ENCODE results near the gene POR.

POR gene

GRCh38 chr7:75924256-75924655 is 9.3 kb downstream of the POR start:
- Histone ChIP-seq H3K4me3 (ENCODE audit: low read depth, low read length, poor library complexity, severe bottlenecking) (no peak overlapping the region), H3K27me3 (ENCODE audit: insufficient read depth, low read length) (no peaks in the 10 kb centered on the region), H3K36me3 (ENCODE audit: insufficient read depth, low read length) (no peaks in the 10 kb centered on the region), H3K4me2 (ENCODE audit: low read length) (no peak overlapping the region), H3K9me2 (ENCODE audit: low read depth, low read length) (no peaks in the 10 kb centered on the region), H3K4me1 (ENCODE audit: insufficient read depth, low read length, severe bottlenecking) (peaks cover 12% of the 10 kb centered on the region), H3K9me3 (ENCODE audit: low read length) (no peaks in the 10 kb centered on the region), H3K9ac (ENCODE audit: low read length) (no peak overlapping the region), H3K27ac (ENCODE audit: low read depth, low read length, poor library complexity, severe bottlenecking) (no peak overlapping the region), H3F3A (ENCODE audit: insufficient read depth, low read length) (no peaks in the 10 kb centered on the region), H2AFZ (ENCODE audit: low read length) (no peak overlapping the region), H3K79me2 (ENCODE audit: insufficient read depth, low read length) (0 out of 2 replicates have a peak, but pooled peaks cover 4% of the 10 kb centered on the region), H4K20me1 (ENCODE audit: insufficient read depth, low read length) (no peaks in the 10 kb centered on the region)
- TF ChIP-seq CTCF (IDR thresholded peaks at IDR 0.05; ENCODE audit: low read length) = no peak
- no peak for TF ChIP-seq EZH2 (IDR thresholded peaks at IDR 0.05; ENCODE audit: borderline replicate concordance, low read length)

GRCh38 chr7:75924889-75925288 is 9.9 kb downstream of the POR start:
- Histone ChIP-seq H3K9me2 (ENCODE audit: low read depth, low read length) (no peaks in the 10 kb centered on the region), H3F3A (ENCODE audit: insufficient read depth, low read length) (no peaks in the 10 kb centered on the region), H2AFZ (ENCODE audit: low read length) (no peak overlapping the region), H3K9ac (ENCODE audit: low read length) (no peak overlapping the region), H3K36me3 (ENCODE audit: insufficient read depth, low read length) (no peaks in the 10 kb centered on the region), H3K9me3 (ENCODE audit: low read length) (no peaks in the 10 kb centered on the region), H3K79me2 (ENCODE audit: insufficient read depth, low read length) (no peaks in the 10 kb centered on the region), H3K4me2 (ENCODE audit: low read length) (no peak overlapping the region), H3K27me3 (ENCODE audit: insufficient read depth, low read length) (no peaks in the 10 kb centered on the region), H4K20me1 (ENCODE audit: insufficient read depth, low read length) (no peaks in the 10 kb centered on the region), H3K4me3 (ENCODE audit: low read depth, low read length, poor library complexity, severe bottlenecking) (no peak overlapping the region), H3K27ac (ENCODE audit: low read depth, low read length, poor library complexity, severe bottlenecking) (no peak overlapping the region), H3K4me1 (ENCODE audit: insufficient read depth, low read length, severe bottlenecking) (peaks cover 12% of the 10 kb centered on the region)
- TF ChIP-seq EZH2 (IDR thresholded peaks at IDR 0.05; ENCODE audit: borderline replicate concordance, low read length) (no peak), CTCF (IDR thresholded peaks at IDR 0.05; ENCODE audit: low read length) (no peak)

GRCh38 chr7:75925717-75926435 is 10.9 kb downstream of the POR start:
- H3K9me3 ChIP-seq (ENCODE audit: low read length) = no peaks in the 10 kb centered on the region
- H3K9me2 ChIP-seq (ENCODE audit: low read depth, low read length) = no peaks in the 10 kb centered on the region
- TF ChIP-seq CTCF (IDR thresholded peaks at IDR 0.05; ENCODE audit: low read length) = no peak
- TF ChIP-seq EZH2 (IDR thresholded peaks at IDR 0.05; ENCODE audit: borderline replicate concordance, low read length) = no peak
- H3K4me2 ChIP-seq (ENCODE audit: low read length) = no peak overlapping the region
- H3F3A ChIP-seq (ENCODE audit: insufficient read depth, low read length) = no peaks in the 10 kb centered on the region
- H4K20me1 ChIP-seq (ENCODE audit: insufficient read depth, low read length) = no peaks in the 10 kb centered on the region
- no peaks in the 10 kb centered on the region for H3K27me3 ChIP-seq (ENCODE audit: insufficient read depth, low read length)
- H3K4me3 ChIP-seq (ENCODE audit: low read depth, low read length, poor library complexity, severe bottlenecking) = no peak overlapping the region
- H3K36me3 ChIP-seq (ENCODE audit: insufficient read depth, low read length) = no peaks in the 10 kb centered on the region
- H2AFZ ChIP-seq (ENCODE audit: low read length) = no peak overlapping the region
- H3K4me1 ChIP-seq (ENCODE audit: insufficient read depth, low read length, severe bottlenecking) = peaks cover 12% of the 10 kb centered on the region
- H3K9ac ChIP-seq (ENCODE audit: low read length) = no peak overlapping the region
- no peaks in the 10 kb centered on the region for H3K79me2 ChIP-seq (ENCODE audit: insufficient read depth, low read length)
- H3K27ac ChIP-seq (ENCODE audit: low read depth, low read length, poor library complexity, severe bottlenecking) = no peak overlapping the region

All from OCI-LY1 (cell line).